GM18870 (cell line): ENCODE results near the gene KIAA0513.

Source experiments
- ATAC-seq: cut with Tn5 transposase; IDR thresholded peaks from one replicate; pipeline ENCODE4 v1.9.1; 2021; ENCODE audit warnings: moderate library complexity; ENCODE audit not compliant: unreplicated experiment

The KIAA0513 gene

DNA sequence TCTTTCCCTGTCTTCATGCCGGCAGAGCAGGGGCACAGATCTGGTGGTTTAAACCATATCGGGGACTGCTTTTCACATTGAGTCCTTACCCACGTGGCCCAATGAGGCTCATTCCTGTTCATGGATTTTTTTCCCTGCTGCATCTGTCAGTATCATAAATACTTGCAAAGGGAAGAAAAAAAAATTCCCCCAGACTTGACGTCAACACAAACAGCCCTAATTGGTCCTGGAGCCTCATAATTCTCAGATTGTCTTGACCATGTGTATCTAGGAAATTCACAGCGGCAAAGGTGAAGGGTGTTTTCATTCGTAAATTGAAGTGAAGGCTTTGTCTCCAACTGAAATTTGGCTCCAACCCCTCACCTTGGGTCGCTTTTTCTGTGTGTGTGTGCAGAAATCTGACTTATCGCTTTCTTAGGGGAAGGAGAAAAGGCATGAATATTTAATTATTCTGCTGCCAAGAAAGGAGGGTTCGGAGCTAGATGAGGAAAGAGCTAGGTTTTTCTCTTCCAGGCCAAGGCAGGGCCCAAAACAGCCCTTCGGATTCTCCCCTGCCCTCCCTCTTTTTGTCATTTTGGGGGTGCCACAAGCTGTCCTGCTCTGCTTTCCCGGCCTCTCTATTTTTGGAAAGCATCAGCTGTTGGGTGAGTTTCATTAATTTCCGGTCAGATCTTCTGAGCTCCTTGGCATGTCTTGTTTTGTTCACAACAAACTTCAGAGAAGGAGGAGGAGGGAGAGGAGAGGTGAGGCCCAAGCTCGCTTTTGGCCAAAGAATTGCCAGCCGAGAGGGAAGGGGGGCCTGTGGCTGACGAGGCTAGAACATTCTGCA, 102.5 kb downstream of the KIAA0513 start:
- ATAC-seq: no peak

GRCh38 chr16:85130705-85131028, 103.1 kb downstream of the KIAA0513 start:
- no peak for ATAC-seq

DNA sequence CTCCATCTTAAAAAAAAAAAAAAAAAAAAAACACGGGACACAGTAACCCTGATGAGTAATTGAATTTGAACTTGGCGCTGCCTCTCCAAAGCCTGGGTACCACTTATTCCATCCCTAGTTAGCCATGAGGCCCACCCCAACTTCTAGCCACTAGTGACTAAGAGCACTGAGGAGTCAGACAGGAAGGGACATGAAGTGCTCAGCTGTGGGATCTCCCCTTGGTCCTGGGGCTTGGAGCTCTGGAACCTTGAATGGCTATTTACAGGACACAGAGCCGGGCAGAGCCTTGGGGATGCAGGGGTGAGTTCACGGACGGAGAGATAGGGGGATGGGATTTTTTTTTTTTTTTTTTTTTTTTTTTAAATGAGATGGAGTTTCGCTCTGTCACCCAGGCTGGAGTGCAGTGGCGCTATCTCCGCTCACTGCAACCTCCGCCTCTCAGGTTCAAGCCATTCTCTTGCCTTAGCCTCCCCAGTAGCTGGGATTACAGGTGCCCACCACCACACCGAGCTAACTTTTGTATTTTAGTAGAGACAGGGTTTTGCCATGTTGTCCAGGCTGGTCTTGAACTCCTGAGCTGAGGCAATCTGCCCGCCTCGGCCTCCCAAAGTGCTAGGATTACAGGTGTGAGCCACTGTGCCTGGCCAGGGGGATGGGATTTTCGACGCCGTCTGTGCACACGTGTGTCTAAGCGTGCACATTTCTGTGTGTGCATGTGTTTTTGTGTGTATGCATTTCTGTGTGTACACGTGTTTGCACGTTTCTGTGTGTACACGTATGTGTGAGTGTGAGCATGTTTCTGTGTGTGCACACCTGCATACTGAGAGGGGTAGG, 105.1 kb downstream of the KIAA0513 start:
- no peak for ATAC-seq

GRCh38 chr16:85133290-85133599, 105.7 kb downstream of the KIAA0513 start:
- ATAC-seq: no peak

DNA sequence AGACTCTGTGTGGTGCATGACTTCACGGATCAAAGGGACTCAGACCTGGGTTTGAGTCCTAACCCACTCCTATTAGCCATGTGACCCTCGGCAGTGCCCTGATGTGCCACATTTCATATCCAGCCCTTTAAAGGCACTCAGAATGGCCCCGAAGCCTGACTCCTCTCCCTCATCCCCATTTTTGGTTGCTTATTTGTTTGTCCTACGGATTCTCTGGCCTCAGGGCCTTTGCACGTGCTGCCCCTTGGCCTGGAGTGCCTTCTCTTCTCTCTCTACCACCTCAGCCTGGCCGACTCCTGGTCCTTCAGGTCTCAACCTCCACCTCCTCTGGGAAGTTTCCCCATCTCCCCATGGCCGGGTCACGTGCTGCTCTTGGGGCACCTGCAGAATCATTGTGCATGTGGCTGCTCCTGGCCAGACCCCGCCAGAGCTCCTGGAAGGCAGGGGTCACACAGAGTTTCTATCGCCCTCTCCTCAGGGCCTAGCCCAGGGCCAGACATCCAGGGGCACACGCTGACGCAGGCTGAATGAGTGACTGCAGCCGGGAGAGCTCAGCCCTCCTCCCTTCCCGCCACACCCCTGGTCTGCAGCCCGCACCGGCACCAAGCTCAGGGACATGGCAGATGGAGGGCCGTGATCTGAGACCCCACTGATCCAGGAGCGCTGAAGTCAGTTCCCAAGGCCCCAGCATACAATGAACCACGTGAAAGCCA, 106.6 kb downstream of the KIAA0513 start:
- ATAC-seq: no peak

DNA sequence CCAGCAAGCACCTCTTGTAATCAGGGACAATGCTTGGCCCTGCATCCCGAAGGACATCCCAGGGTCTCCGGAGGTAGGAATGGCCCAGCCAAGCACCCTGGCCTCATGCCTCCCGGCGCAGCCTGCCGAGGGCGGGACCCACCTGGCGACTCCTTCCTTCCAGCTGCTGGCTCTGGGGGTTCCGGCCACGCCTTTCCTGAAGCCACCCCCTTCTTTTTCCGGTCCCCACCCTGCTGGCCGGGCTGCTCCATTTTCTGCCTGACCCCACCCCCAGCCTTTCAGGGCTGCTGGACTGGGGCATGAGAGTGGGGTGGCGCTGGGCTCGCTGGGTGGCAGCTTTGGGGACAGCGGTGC, 107.2 kb downstream of the KIAA0513 start:
- no peak for ATAC-seq

DNA sequence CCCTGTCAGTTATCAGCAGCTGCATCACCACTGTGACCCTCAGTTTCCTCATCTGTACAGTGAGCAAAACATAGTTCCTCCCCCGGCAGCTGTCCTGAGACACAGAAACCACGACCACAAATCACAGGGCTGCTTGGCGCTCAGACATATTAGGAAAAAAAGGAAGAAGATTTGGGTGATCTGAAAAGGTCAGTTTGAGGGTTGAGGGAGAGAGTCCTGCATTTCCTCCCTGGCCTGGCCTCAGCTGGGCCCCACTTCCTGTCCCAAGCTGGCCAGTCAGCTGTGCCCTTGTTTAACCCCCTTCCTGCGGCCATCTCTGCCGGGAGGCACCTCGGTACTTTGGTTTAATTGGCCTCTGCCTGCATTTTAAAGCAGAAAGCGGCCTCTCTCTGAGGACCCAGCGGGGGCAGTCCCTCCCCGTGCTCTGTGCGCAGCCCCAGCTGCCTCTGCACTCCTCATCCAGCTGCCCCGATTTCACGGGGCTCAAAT, 108.7 kb downstream of the KIAA0513 start:
- ATAC-seq: no peak

DNA sequence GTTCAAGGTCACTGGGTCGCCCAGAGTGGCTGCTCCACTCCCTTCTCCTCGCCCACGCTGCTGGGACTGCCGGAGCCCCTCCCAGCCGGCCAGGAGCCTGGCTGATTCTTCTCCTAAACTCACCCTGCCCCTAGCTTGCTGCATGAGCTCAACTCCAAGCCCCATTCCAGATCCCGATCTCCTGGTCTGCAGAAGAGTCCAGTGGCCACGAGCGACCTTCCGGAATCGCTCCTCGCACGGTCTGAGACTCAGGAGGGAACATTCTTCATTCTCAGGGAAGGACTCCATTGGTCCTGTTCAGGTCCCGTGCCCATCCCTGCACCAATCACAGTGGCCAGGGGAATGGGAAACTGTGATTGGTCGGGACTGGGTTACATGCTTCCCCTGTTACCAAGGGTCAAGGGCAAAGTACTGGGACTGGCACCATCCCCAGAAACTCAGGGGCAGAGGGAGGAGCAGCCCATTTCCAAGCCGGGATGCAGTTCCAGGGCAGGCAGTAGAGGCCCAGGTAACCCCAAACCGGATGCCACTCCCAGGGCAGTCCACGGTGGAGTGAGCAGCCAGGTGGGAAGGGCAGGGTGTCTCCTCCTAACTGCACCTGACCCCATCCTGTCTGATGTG, 109.2 kb downstream of the KIAA0513 start:
- no peak for ATAC-seq

GRCh38 chr16:85137323-85138072, 109.9 kb downstream of the KIAA0513 start:
- no peak for ATAC-seq

DNA sequence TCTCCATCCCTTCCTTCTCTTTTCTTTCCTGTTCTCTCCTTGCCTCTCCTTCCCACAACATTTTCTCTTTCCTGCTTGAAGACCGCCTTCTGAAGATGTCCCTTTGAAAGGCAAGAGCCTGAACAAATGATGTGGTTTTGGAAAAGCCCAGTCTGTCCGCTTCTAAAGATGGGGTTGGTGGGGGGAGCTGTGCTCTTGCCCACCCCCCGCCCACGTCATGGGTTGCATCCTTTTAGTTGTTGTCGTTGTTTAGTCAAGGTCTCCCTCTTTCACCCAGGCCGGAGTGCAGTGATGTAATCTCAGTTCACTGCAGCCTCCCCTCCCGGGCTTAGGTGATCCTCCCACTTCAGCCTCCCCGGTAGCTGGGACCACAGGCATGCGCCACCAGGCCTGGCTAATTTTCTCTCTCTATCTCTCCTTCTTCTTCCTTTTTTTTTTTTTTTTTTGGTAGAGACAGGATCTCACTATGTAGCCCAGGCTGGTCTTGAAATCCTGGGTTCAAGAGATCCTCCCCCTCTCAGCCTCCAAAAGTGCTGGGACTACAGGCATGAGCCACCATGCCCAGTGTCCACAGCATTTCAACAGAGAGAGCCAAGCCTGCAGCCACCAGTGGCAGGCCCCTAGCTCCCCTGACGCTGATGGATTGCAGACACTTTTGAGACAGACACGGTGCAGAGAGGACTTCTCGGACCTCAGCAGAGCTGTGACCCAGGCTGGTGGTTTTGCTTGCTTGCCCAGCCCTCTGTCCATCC, 110.7 kb downstream of the KIAA0513 start:
- ATAC-seq: no peak

DNA sequence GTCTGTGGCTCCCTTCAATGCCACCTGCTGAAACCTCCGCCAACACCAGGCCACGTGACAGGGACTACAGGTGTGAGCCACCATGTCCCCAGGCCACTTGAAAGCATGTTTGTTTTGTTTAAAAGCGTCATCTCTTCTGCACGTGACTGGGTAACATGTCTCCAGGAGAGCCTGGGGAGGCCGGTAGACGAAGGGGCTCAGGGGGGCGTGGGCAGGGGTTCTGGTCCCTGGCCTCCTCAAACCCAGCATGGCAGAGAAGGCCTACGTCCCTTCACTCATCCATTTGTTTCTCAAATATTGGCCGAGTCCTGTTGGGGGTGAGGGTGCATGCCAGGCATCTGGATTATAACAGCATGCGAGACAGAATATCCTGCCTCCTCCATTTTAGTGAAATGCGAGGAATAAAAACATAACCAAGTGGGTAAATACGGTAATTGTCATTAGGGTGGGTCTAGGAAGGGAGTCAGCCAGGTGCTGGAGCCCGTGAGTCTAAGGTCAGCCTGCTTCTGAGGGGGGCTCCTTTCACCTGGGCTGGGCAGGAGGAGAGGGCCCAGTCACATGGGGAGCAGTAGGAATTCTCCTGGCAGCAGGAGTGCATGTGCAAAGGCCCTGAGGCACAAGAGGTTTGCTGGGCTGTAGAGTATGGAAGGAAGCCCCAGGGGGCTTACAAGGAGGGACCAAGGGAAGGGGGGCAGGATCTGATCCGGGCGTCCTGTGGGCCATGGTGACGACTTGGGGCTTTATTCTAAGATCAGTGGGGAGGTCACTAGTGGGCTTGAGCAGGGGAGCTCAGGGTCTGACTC, 111.4 kb downstream of the KIAA0513 start:
- ATAC-seq: no peak

- no peak for ATAC-seq
Measured at GRCh38 chr16:85139881-85140339, 112.3 kb downstream of the KIAA0513 start.

GRCh38 chr16:85140455-85141012, 112.9 kb downstream of the KIAA0513 start:
- no peak for ATAC-seq

- ATAC-seq: no peak
Measured at GRCh38 chr16:85141491-85142128, 114.0 kb downstream of the KIAA0513 start.

DNA sequence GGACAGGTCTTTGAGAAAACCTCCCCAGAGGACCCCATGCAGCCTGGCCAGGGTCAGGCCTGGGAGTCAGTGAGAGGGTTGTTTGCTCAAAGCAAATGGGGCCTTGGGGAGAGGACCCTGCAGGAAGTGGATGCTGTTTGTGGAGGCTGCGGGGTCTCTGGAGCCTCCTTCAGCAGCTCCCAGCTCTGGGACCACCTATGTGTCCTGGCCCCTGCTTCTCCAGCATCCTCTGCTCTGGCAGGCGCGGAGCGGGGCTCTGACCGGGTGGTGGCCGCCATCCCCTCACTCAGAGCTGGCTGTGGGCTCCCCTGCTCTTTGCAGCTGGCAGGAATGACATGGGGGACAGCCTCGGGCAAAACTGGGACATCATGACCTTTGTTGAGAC, 114.5 kb downstream of the KIAA0513 start:
- ATAC-seq: no peak

DNA sequence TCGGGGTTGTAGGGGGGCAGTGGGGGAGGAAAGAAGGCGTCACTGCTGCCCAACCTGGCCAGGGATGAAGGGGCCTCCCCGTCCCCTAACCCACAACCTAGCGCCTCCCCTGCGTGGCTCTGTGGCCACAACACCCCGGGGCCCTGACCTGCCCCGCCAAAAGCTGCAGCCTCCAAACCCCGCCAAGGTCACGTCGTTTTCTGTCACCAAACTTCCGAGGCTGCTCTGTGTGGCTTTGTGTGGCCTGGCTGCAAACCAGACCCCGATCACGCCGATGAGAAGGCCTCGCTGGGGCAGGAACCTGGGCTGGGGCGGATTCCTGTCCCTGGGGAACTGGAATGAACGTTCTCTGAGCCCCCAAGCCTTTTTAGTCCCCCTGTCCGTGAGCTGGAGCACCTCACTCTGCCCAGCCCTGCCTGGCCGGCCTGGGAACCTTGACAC, 115.2 kb downstream of the KIAA0513 start:
- no peak for ATAC-seq
